CD14-positive monocyte (primary cell): ENCODE data around the gene CACNB4. TPM values are rescaled to one million over a fixed set of nuclear protein-coding genes. Genes with fewer than 3 reads are reported as not detected.

Source experiments
- DNase-seq, 3 donors: peaks; one replicate each; pipeline ENCODE4 v3.0.0-alpha.2; 2011 to 2022
- H2AFZ ChIP-seq: 2 replicates; pipeline ENCODE4 v1.6.0; 2012; ENCODE audit warnings: mild to moderate bottlenecking, low read depth, low read length, inconsistent platforms; ENCODE audit not compliant: insufficient read depth, poor library complexity, severe bottlenecking
- H3K27ac ChIP-seq, 2 donors: 1 replicate in 1 of 2; 2 replicates in 1 of 2; pipeline ENCODE4 v1.5.1; 2012 to 2013; ENCODE audit warnings: low read length in 2 of 2, control low read depth in 1 of 2, inconsistent platforms in 1 of 2, low read depth in 1 of 2, mild to moderate bottlenecking in 1 of 2
- H3K27me3 ChIP-seq, 2 donors: one replicate each; pipeline versions ENCODE4 v1.6.0 to v1.6.1; 2011 to 2013; ENCODE audit warnings: low read length in 2 of 2; ENCODE audit not compliant: control insufficient read depth in 2 of 2, insufficient read depth in 2 of 2
- H3K36me3 ChIP-seq, 2 donors: replicated peaks in 1 of 2; 1 replicate in 1 of 2; 2 replicates in 1 of 2; pipeline versions ENCODE4 v1.5.1 to v1.6.1; 2012 to 2013; ENCODE audit warnings: low read length in 2 of 2, control low read depth in 1 of 2, inconsistent platforms in 1 of 2, mild to moderate bottlenecking in 1 of 2; ENCODE audit not compliant: insufficient read depth in 2 of 2, control insufficient read depth in 1 of 2
- H3K4me1 ChIP-seq, 2 donors: 1 replicate in 1 of 2; 2 replicates in 1 of 2; pipeline versions ENCODE4 v1.5.1 to v1.6.1; 2012 to 2013; ENCODE audit warnings: low read length in 2 of 2, control low read depth in 1 of 2, inconsistent platforms in 1 of 2, mild to moderate bottlenecking in 1 of 2, moderate library complexity in 1 of 2; ENCODE audit not compliant: insufficient read depth in 2 of 2, control insufficient read depth in 1 of 2
- H3K4me2 ChIP-seq: replicated peaks from 2 replicates; pipeline ENCODE3; 2012; ENCODE audit warnings: low read length, moderate library complexity, mild to moderate bottlenecking; ENCODE audit not compliant: poor library complexity, severe bottlenecking; ENCODE audit errors: extremely low read depth
- H3K4me3 ChIP-seq, 3 experiments: fragments of 200-600 bp in 1 of 3; sonication (generic) in 1 of 3; replicated peaks in 1 of 3; 1 replicate in 2 of 3; 2 replicates in 1 of 3; pipeline ENCODE4 v1.5.1; 2011 to 2013; ENCODE audit warnings: low read length in 3 of 3, mild to moderate bottlenecking in 3 of 3, control low read depth in 2 of 3, low read depth in 2 of 3, inconsistent platforms in 1 of 3, moderate library complexity in 1 of 3
- H3K79me2 ChIP-seq: 2 replicates; pipeline ENCODE4 v1.6.0; 2012; ENCODE audit warnings: mild to moderate bottlenecking, control low read depth, inconsistent platforms, low read length, moderate library complexity; ENCODE audit not compliant: insufficient read depth
- H3K9ac ChIP-seq: 2 replicates; pipeline ENCODE4 v1.6.0; 2017; ENCODE audit warnings: low read length, mild to moderate bottlenecking; ENCODE audit not compliant: insufficient read depth, poor library complexity, severe bottlenecking
- H3K9me3 ChIP-seq, 2 donors: replicated peaks in 1 of 2; 1 replicate in 1 of 2; 2 replicates in 1 of 2; pipeline versions ENCODE4 v1.5.1 to v1.6.1; 2012 to 2013; ENCODE audit warnings: low read length in 2 of 2, control low read depth in 1 of 2; ENCODE audit not compliant: control insufficient read depth in 1 of 2, insufficient read depth in 1 of 2
- H4K20me1 ChIP-seq: 2 replicates; pipeline ENCODE4 v1.6.0; 2012; ENCODE audit warnings: mild to moderate bottlenecking, low read length, control low read depth, moderate library complexity; ENCODE audit not compliant: insufficient read depth
- H3K27ac Mint-ChIP-seq, 7 donors: one replicate each; pipeline ENCODE4 v1.8.0; 2020; ENCODE audit warnings: mild to moderate bottlenecking in 7 of 7, mixed read lengths in 7 of 7, moderate library complexity in 6 of 7, inconsistent platforms in 2 of 7
- H3K27me3 Mint-ChIP-seq, 3 donors: one replicate each; pipeline ENCODE4 v1.8.0; 2021 to 2022; ENCODE audit warnings: low read depth in 3 of 3, mild to moderate bottlenecking in 3 of 3, mixed read lengths in 3 of 3, moderate library complexity in 3 of 3, inconsistent platforms in 1 of 3
- H3K36me3 Mint-ChIP-seq, 2 donors: one replicate each; pipeline ENCODE4 v1.8.0; 2020; ENCODE audit warnings: mixed read lengths in 2 of 2, inconsistent platforms in 1 of 2, mild to moderate bottlenecking in 1 of 2
- H3K4me1 Mint-ChIP-seq: one replicate; pipeline ENCODE4 v1.8.0; 2020; ENCODE audit warnings: mild to moderate bottlenecking, mixed read lengths
- H3K4me3 Mint-ChIP-seq, 2 donors: one replicate each; pipeline ENCODE4 v1.8.0; 2020; ENCODE audit warnings: mild to moderate bottlenecking in 2 of 2, mixed read lengths in 2 of 2, moderate library complexity in 1 of 2
- H3K9me3 Mint-ChIP-seq, 7 donors: one replicate each; pipeline ENCODE4 v1.8.0; 2020 to 2022; ENCODE audit warnings: mixed read lengths in 7 of 7, mild to moderate bottlenecking in 6 of 7, moderate library complexity in 6 of 7, inconsistent platforms in 2 of 7
- CTCF ChIP-seq: fragments of 200-600 bp; IDR thresholded peaks from one replicate; pipeline ENCODE4 v1.8.0; 2022; ENCODE audit warnings: antibody characterized with exemption, mild to moderate bottlenecking
- WGBS: methylation state at CpG from one replicate; pipeline ENCODE4 v1.1.5; 2013; ENCODE audit warnings: missing lambda C conversion rate; ENCODE audit not compliant: insufficient coverage; 5-methylcytosine and 5-hydroxymethylcytosine counted together
- intact Hi-C, 2 donors: fragments of 100-400 bp; cut with micrococcal nuclease; formaldehyde crosslinking; loops; one replicate each; pipeline versions ENCODE4 v1.15.0 to v1.15.1; 2023
- polyA plus RNA-seq, 3 donors: library from polyadenylated mRNA; depleted of rRNA in 1 of 3; unstranded in 2 of 3; stranded (reverse) in 1 of 3; fragments of 300-500 nt in 2 of 3; fragments of >200 nt in 1 of 3; fragmentation: Illumina TruSeq in 2 of 3; gene quantifications; 1 replicate in 2 of 3; 2 replicates in 1 of 3; pipeline ENCODE4 v1.2.3, GENCODE V29; 2012 to 2021

The CACNB4 gene
- polyA plus RNA-seq, 3 donors, result 0.44 to 1.9 (median 1.1) TPM

GRCh38 chr2:151845884-151846283 is 253.0 kb downstream of the CACNB4 start:
- Histone ChIP-seq H3K27me3 (no peaks in the 10 kb centered on the region), H3K36me3 (no peaks in the 10 kb centered on the region), H3K9me3 (no peaks in the 10 kb centered on the region), H3K27ac (no peak overlapping the region), H3K9ac (no peak overlapping the region), H3K4me2 (no peak overlapping the region), H4K20me1 (no peaks in the 10 kb centered on the region), H3K79me2 (no peaks in the 10 kb centered on the region), H3K4me1 (peaks cover 17 to 19% of the 10 kb centered on the region in 2 donors), H2AFZ (peak overlapping the region; percentile 8), H3K4me3 (no peak overlapping the region)
- peaks cover 0 to 2% (median 0%) of the 10 kb centered on the region in 3 donors for H3K27me3 Mint-ChIP-seq
- no peak for TF ChIP-seq CTCF
- peaks cover 0 to 2% (median 0%) of the 10 kb centered on the region in 7 donors for H3K9me3 Mint-ChIP-seq
- intact Hi-C loops, result no loop called here
- H3K27ac Mint-ChIP-seq, result no peak overlapping the region
- peaks cover 18% of the 10 kb centered on the region for H3K4me1 Mint-ChIP-seq
- no peak overlapping the region for H3K4me3 Mint-ChIP-seq
- DNase-seq, result no peak
- no peaks in the 10 kb centered on the region for H3K36me3 Mint-ChIP-seq
- no CpG with 5 or more reads among the region's 2 CpGs for WGBS

GRCh38 chr2:151845481-151845880 is 253.4 kb downstream of the CACNB4 start:
- no peak overlapping the region for H3K4me3 Mint-ChIP-seq
- no peaks in the 10 kb centered on the region for H3K36me3 Mint-ChIP-seq
- Histone ChIP-seq H3K4me1 (peaks cover 21 to 23% of the 10 kb centered on the region in 2 donors), H3K4me3 (no peak overlapping the region), H3K9me3 (no peaks in the 10 kb centered on the region), H4K20me1 (no peaks in the 10 kb centered on the region), H3K36me3 (no peaks in the 10 kb centered on the region), H3K27ac (no peak overlapping the region), H3K4me2 (no peak overlapping the region), H3K27me3 (no peaks in the 10 kb centered on the region), H3K79me2 (no peaks in the 10 kb centered on the region), H3K9ac (no peak overlapping the region), H2AFZ (peak overlapping the region; percentile 8)
- H3K27ac Mint-ChIP-seq, result peak overlapping the region in 1 of 7 donors; percentile 12
- H3K4me1 Mint-ChIP-seq, result peaks cover 23% of the 10 kb centered on the region
- 100% methylated on average over 4 of the region's 4 CpGs for WGBS
- intact Hi-C loops, result no loop called here
- peaks cover 0 to 2% (median 0%) of the 10 kb centered on the region in 3 donors for H3K27me3 Mint-ChIP-seq
- DNase-seq, result no peak
- H3K9me3 Mint-ChIP-seq, result peaks cover 0 to 2% (median 0%) of the 10 kb centered on the region in 7 donors
- no peak for TF ChIP-seq CTCF
